H9 (cell line): ENCODE results near the gene KCNK13. TPM values are rescaled to one million over a fixed set of nuclear protein-coding genes. Genes with fewer than 3 reads are reported as not detected.

Experiments used
- DNase-seq: peaks from one replicate; pipeline ENCODE4 v3.0.0-alpha.2; 2017
- H2AFZ ChIP-seq: one replicate; pipeline ENCODE4 v1.6.1; 2013; ENCODE audit warnings: mild to moderate bottlenecking, low read length, control low read depth, moderate library complexity
- H2AK5ac ChIP-seq: 2 replicates; pipeline ENCODE4 v1.6.1; 2013; ENCODE audit warnings: low read length, control low read depth, mixed read lengths; ENCODE audit not compliant: insufficient read length
- H2BK120ac ChIP-seq: one replicate; pipeline ENCODE4 v1.6.1; 2013; ENCODE audit warnings: low read depth, mild to moderate bottlenecking, low read length, control low read depth, inconsistent platforms; ENCODE audit not compliant: poor library complexity, severe bottlenecking
- H2BK12ac ChIP-seq: 2 replicates; pipeline ENCODE4 v1.6.1; 2013; ENCODE audit warnings: low read length, control low read depth, mixed read lengths, low read depth; ENCODE audit not compliant: insufficient read length
- H2BK15ac ChIP-seq: 2 replicates; pipeline ENCODE4 v1.6.1; 2013; ENCODE audit warnings: low read depth, low read length, control low read depth
- H2BK20ac ChIP-seq: one replicate; pipeline ENCODE4 v1.6.1; 2013; ENCODE audit warnings: low read depth, mild to moderate bottlenecking, low read length, control low read depth, inconsistent platforms; ENCODE audit not compliant: poor library complexity, severe bottlenecking
- H2BK5ac ChIP-seq: 2 replicates; pipeline ENCODE4 v1.6.1; 2013; ENCODE audit warnings: low read length, control low read depth, mixed read lengths; ENCODE audit not compliant: insufficient read length
- H3K14ac ChIP-seq: 2 replicates; pipeline ENCODE4 v1.6.1; 2013; ENCODE audit warnings: low read length, control low read depth; ENCODE audit not compliant: insufficient read depth
- H3K18ac ChIP-seq: 2 replicates; pipeline ENCODE4 v1.6.1; 2013; ENCODE audit warnings: low read depth, mild to moderate bottlenecking, mixed read lengths, low read length, control low read depth; ENCODE audit not compliant: insufficient read length
- H3K23ac ChIP-seq: 2 replicates; pipeline ENCODE4 v1.6.1; 2013; ENCODE audit warnings: low read length, control low read depth, mixed read lengths, low read depth; ENCODE audit not compliant: insufficient read length
- H3K23me2 ChIP-seq: 2 replicates; pipeline ENCODE4 v1.6.1; 2013; ENCODE audit warnings: low read depth, mild to moderate bottlenecking, mixed read lengths, low read length, control low read depth; ENCODE audit not compliant: insufficient read length, poor library complexity, severe bottlenecking
- H3K27ac ChIP-seq: 2 replicates; pipeline ENCODE4 v1.5.1; 2013; ENCODE audit warnings: low read length, control low read depth, mixed read lengths, low read depth; ENCODE audit not compliant: insufficient read length
- H3K27me3 ChIP-seq: 2 replicates; pipeline ENCODE4 v1.6.1; 2013; ENCODE audit warnings: low read length, control low read depth, inconsistent platforms; ENCODE audit not compliant: insufficient read depth
- H3K4ac ChIP-seq: 2 replicates; pipeline ENCODE4 v1.6.1; 2013; ENCODE audit warnings: low read depth, mild to moderate bottlenecking, control low read depth, inconsistent platforms, low read length, moderate library complexity
- H3K4me1 ChIP-seq: 2 replicates; pipeline ENCODE4 v1.6.1; 2013; ENCODE audit warnings: low read length, control low read depth, inconsistent platforms; ENCODE audit not compliant: insufficient read depth
- H3K4me2 ChIP-seq: 2 replicates; pipeline ENCODE4 v1.6.1; 2013; ENCODE audit warnings: low read length, control low read depth, mixed read lengths; ENCODE audit not compliant: insufficient read length, insufficient read depth
- H3K56ac ChIP-seq: 2 replicates; pipeline ENCODE4 v1.6.1; 2013; ENCODE audit warnings: low read depth, mild to moderate bottlenecking, mixed read lengths, low read length, control low read depth; ENCODE audit not compliant: insufficient read length
- H3K79me1 ChIP-seq: 2 replicates; pipeline ENCODE4 v1.6.1; 2013; ENCODE audit warnings: low read depth, mild to moderate bottlenecking, moderate library complexity, low read length, control low read depth, inconsistent platforms; ENCODE audit not compliant: insufficient read depth, poor library complexity, severe bottlenecking
- H3K79me2 ChIP-seq: 2 replicates; pipeline ENCODE4 v1.6.1; 2013; ENCODE audit warnings: low read length, control low read depth, inconsistent platforms; ENCODE audit not compliant: insufficient read depth
- H3K9ac ChIP-seq: 2 replicates; pipeline ENCODE4 v1.6.1; 2013; ENCODE audit warnings: low read length, control low read depth, mixed read lengths; ENCODE audit not compliant: insufficient read length; ENCODE audit errors: extremely low read depth
- H3K9me3 ChIP-seq: one replicate; pipeline ENCODE4 v1.6.1; 2013; ENCODE audit warnings: low read depth, low read length, inconsistent platforms; ENCODE audit not compliant: control insufficient read depth
- H3T11ph ChIP-seq: one replicate; pipeline ENCODE4 v1.6.1; 2013; ENCODE audit warnings: mild to moderate bottlenecking, low read length, control low read depth, inconsistent platforms
- H4K20me1 ChIP-seq: one replicate; pipeline ENCODE4 v1.6.1; 2013; ENCODE audit not compliant: control insufficient read depth, insufficient read length, insufficient read depth
- H4K5ac ChIP-seq: 2 replicates; pipeline ENCODE4 v1.6.1; 2013; ENCODE audit warnings: low read depth, mild to moderate bottlenecking, mixed read lengths, low read length, control low read depth; ENCODE audit not compliant: insufficient read length
- H4K8ac ChIP-seq: replicated peaks from 2 replicates; pipeline ENCODE4 v1.6.1; 2013; ENCODE audit warnings: low read length, control low read depth, mixed read lengths, low read depth; ENCODE audit not compliant: insufficient read length
- H4K91ac ChIP-seq: 2 replicates; pipeline ENCODE4 v1.6.1; 2013; ENCODE audit warnings: low read depth, mild to moderate bottlenecking, moderate library complexity, mixed read lengths, low read length, control low read depth; ENCODE audit not compliant: insufficient read length
- H3K27ac Mint-ChIP-seq, 3 experiments: 2 replicates in 2 of 3; 3 replicates in 1 of 3; pipeline ENCODE4 v1.8.0; 2020 to 2021; ENCODE audit warnings: mixed read lengths in 3 of 3, mild to moderate bottlenecking in 1 of 3, moderate library complexity in 1 of 3
- H3K27me3 Mint-ChIP-seq: 2 replicates; pipeline ENCODE4 v1.8.0; 2021; ENCODE audit warnings: low read depth, mild to moderate bottlenecking, moderate library complexity, mixed read lengths
- H3K36me3 Mint-ChIP-seq, 3 experiments: 2 replicates in 2 of 3; 3 replicates in 1 of 3; pipeline ENCODE4 v1.8.0; 2020 to 2021; ENCODE audit warnings: low read depth in 3 of 3, mixed read lengths in 3 of 3; ENCODE audit not compliant: insufficient read depth in 1 of 3
- H3K4me1 Mint-ChIP-seq, 2 experiments: 2 replicates each; pipeline ENCODE4 v1.8.0; 2020; ENCODE audit warnings: mixed read lengths in 2 of 2
- H3K4me3 Mint-ChIP-seq, 2 experiments: 2 replicates in 1 of 2; 3 replicates in 1 of 2; pipeline ENCODE4 v1.8.0; 2020 to 2021; ENCODE audit warnings: mild to moderate bottlenecking in 2 of 2, mixed read lengths in 2 of 2, moderate library complexity in 1 of 2
- H3K9me3 Mint-ChIP-seq, 2 experiments: 2 replicates in 1 of 2; 3 replicates in 1 of 2; pipeline ENCODE4 v1.8.0; 2020; ENCODE audit warnings: mild to moderate bottlenecking in 2 of 2, mixed read lengths in 2 of 2, moderate library complexity in 1 of 2
- CTCF ChIP-seq: fragments of 200-600 bp; sonication (generic); conservative IDR thresholded peaks from 3 replicates; pipeline ENCODE4 v1.8.0; 2021; ENCODE audit warnings: antibody characterized with exemption, mild to moderate bottlenecking
- WGBS: extraction: QIAGEN DNeasy Blood & Tissue Kit; methylation state at CpG from one replicate; pipeline ENCODE4 v1.1.7; 2013; ENCODE audit warnings: missing lambda C conversion rate, low lambda C conversion rate, mixed read lengths; ENCODE audit not compliant: insufficient read length; ENCODE audit errors: extremely low coverage; 5-methylcytosine and 5-hydroxymethylcytosine counted together
- long read RNA-seq: library from polyadenylated mRNA; unstranded; transcript quantifications from one replicate; pipeline ENCODE4 v2.0.0, GENCODE V29; 2020
- total RNA-seq: library from RNA; stranded (reverse); gene quantifications from 2 replicates; pipeline ENCODE4 v1.2.1, GENCODE V29; 2021

KCNK13 gene
- 0.35 and 0.39 TPM in 2 replicates for total RNA-seq
- long read RNA-seq: 0 reads

- Histone ChIP-seq H2BK120ac (no peak within 1 kb of the TSS), H2BK12ac (no peak within 1 kb of the TSS), H3K9ac (no peak within 1 kb of the TSS), H4K91ac (no peak within 1 kb of the TSS), H2BK5ac (no peak within 1 kb of the TSS), H3K23ac (no peak within 1 kb of the TSS), H2AFZ (no peak within 1 kb of the TSS), H3K27me3 (peaks cover 37% of the 10 kb centered on the region; the same call in 1 of the 2 replicates), H3K56ac (no peak within 1 kb of the TSS), H3K27ac (no peak within 1 kb of the TSS), H3K4me2 (peak within 1 kb of the TSS; percentile 78), H4K5ac (no peak within 1 kb of the TSS), H3K4me1 (peaks cover 3% of the 10 kb centered on the region; the same call in 1 of the 2 replicates), H3T11ph (no peak within 1 kb of the TSS), H2BK20ac (no peak within 1 kb of the TSS), H3K9me3 (no peaks in the 10 kb centered on the region), H3K14ac (no peak within 1 kb of the TSS; the same call in 1 of the 2 replicates), H4K8ac (no peak within 1 kb of the TSS), H3K79me1 (no peaks in the 10 kb centered on the region), H3K18ac (no peak within 1 kb of the TSS), H2BK15ac (no peak within 1 kb of the TSS; the same call in 1 of the 2 replicates), H2AK5ac (no peak within 1 kb of the TSS), H3K79me2 (no peaks in the 10 kb centered on the region), H3K4ac (no peak within 1 kb of the TSS), H3K23me2 (peaks cover 25% of the 10 kb centered on the region), H4K20me1 (no peaks in the 10 kb centered on the region)
- H3K4me1 Mint-ChIP-seq: peaks cover 25 to 36% of the 10 kb centered on the region in 2 experiments
- WGBS: no CpG with 5 or more reads among the region's 52 CpGs
- peak; percentile 64 for DNase-seq
- no peak for TF ChIP-seq CTCF
- H3K36me3 Mint-ChIP-seq: peaks cover 0 to 2% (median 0%) of the 10 kb centered on the region in 3 experiments; a peak in 2 of 7 replicates
- H3K4me3 Mint-ChIP-seq: peak within 1 kb of the TSS; percentile 72 to 92
- peaks cover 95% of the 10 kb centered on the region for H3K27me3 Mint-ChIP-seq
- H3K9me3 Mint-ChIP-seq: peaks cover 2 to 5% of the 10 kb centered on the region in 2 experiments; a peak in 3 of 5 replicates
- no peak within 1 kb of the TSS for H3K27ac Mint-ChIP-seq
Observed at GRCh38 chr14:90061685-90062126, at the start of gene KCNK13. Gene KCNK13, plus strand, starts transcription at chr14:90061994. Its CDS starts 212 bp downstream, at chr14:90062206.
